IMR-90 (cell line): ENCODE data around the gene HSD17B11. TPM values are rescaled to one million over a fixed set of nuclear protein-coding genes. Genes with fewer than 3 reads are reported as not detected.

ENCODE experiments used
- ATAC-seq: fragments of 200-7000 bp; cut with Tn5 transposase; 2 replicates; pipeline ENCODE4 v1.9.1; 2020; ENCODE audit warnings: low read depth, mild to moderate bottlenecking, moderate library complexity
- BruUV-seq: library from RNA; stranded (reverse); fragments of 400-500 nt; replicated peaks from 2 replicates; lab custom pipeline; 2021; lab: Mats Ljungman, UMichigan
- CTCF ChIA-PET: fragments of 300-600 bp; formaldehyde crosslinking; extraction: SDS; loops from one replicate; lab custom pipeline; 2021; ENCODE audit warnings: antibody characterized with exemption; lab: Yijun Ruan, JAX
- POLR2A ChIA-PET: fragments of 300-600 bp; sonication (Branson Sonifier 250); formaldehyde crosslinking; loops from one replicate; lab custom pipeline; 2022; ENCODE audit warnings: antibody characterized with exemption; ENCODE audit not compliant: unreplicated experiment; lab: Charles Lee
- DNase-seq: peaks from one replicate; pipeline ENCODE4 v3.0.0; 2013
- H2AFZ ChIP-seq: replicated peaks from 2 replicates; pipeline ENCODE3; 2013; ENCODE audit warnings: low read length, mild to moderate bottlenecking; ENCODE audit not compliant: poor library complexity
- H2AK5ac ChIP-seq: 2 replicates; pipeline ENCODE4 v1.6.1; 2013; ENCODE audit warnings: low read depth, low read length, inconsistent platforms
- H2AK9ac ChIP-seq: replicated peaks from 2 replicates; pipeline ENCODE3; 2013; ENCODE audit warnings: mild to moderate bottlenecking, low read depth, low read length, moderate library complexity; ENCODE audit not compliant: poor library complexity
- H2BK120ac ChIP-seq: 2 replicates; pipeline ENCODE4 v1.6.1; 2013; ENCODE audit warnings: low read depth, low read length, inconsistent platforms
- H2BK15ac ChIP-seq: 3 replicates; pipeline ENCODE4 v1.6.1; 2013; ENCODE audit warnings: low read depth, low read length, inconsistent platforms
- H2BK20ac ChIP-seq: 2 replicates; pipeline ENCODE4 v1.6.1; 2013; ENCODE audit warnings: low read depth, mild to moderate bottlenecking, inconsistent platforms, low read length, moderate library complexity
- H2BK5ac ChIP-seq: 2 replicates; pipeline ENCODE4 v1.6.1; 2013; ENCODE audit warnings: mild to moderate bottlenecking, low read depth, low read length, inconsistent platforms; ENCODE audit not compliant: poor library complexity, severe bottlenecking
- H3K14ac ChIP-seq: replicated peaks from 2 replicates; pipeline ENCODE4 v1.6.1; 2013; ENCODE audit warnings: low read depth, low read length, inconsistent platforms
- H3K18ac ChIP-seq: 2 replicates; pipeline ENCODE4 v1.6.1; 2013; ENCODE audit warnings: low read depth, low read length, control low read depth
- H3K23ac ChIP-seq: 2 replicates; pipeline ENCODE4 v1.6.1; 2013; ENCODE audit warnings: low read depth, low read length, inconsistent platforms
- H3K27ac ChIP-seq: 2 replicates; pipeline ENCODE4 v1.5.1; 2013; ENCODE audit warnings: mild to moderate bottlenecking, control low read depth, low read length; ENCODE audit not compliant: insufficient read depth
- H3K27me3 ChIP-seq: 2 replicates; pipeline ENCODE4 v1.6.1; 2013; ENCODE audit warnings: low read length; ENCODE audit not compliant: control insufficient read depth, insufficient read depth
- H3K36me3 ChIP-seq: 2 replicates; pipeline ENCODE4 v1.6.1; 2013; ENCODE audit warnings: low read length, mixed read lengths; ENCODE audit not compliant: control insufficient read depth, insufficient read depth
- H3K4ac ChIP-seq: 2 replicates; pipeline ENCODE4 v1.6.1; 2013; ENCODE audit warnings: low read depth, low read length, inconsistent platforms
- H3K4me1 ChIP-seq: 2 replicates; pipeline ENCODE4 v1.6.1; 2013; ENCODE audit warnings: low read length, mixed read lengths; ENCODE audit not compliant: control insufficient read depth, insufficient read depth
- H3K4me2 ChIP-seq: 2 replicates; pipeline ENCODE4 v1.6.1; 2013; ENCODE audit warnings: low read depth, mild to moderate bottlenecking, control low read depth, low read length, moderate library complexity
- H3K4me3 ChIP-seq: 2 replicates; pipeline ENCODE4 v1.5.1; 2013; ENCODE audit warnings: low read depth, mild to moderate bottlenecking, control low read depth, low read length, moderate library complexity; ENCODE audit not compliant: insufficient read depth
- H3K56ac ChIP-seq: 2 replicates; pipeline ENCODE4 v1.6.1; 2013; ENCODE audit warnings: low read length, inconsistent platforms; ENCODE audit not compliant: insufficient read depth; ENCODE audit errors: extremely low read depth
- H3K79me1 ChIP-seq, 2 experiments: 2 replicates each; pipeline ENCODE4 v1.6.1; 2013; ENCODE audit warnings: low read length in 2 of 2, inconsistent platforms in 1 of 2, low read depth in 1 of 2
- H3K9ac ChIP-seq: 2 replicates; pipeline ENCODE4 v1.6.1; 2013; ENCODE audit warnings: low read depth, low read length, control low read depth
- H3K9me1 ChIP-seq: 2 replicates; pipeline ENCODE4 v1.6.1; 2013; ENCODE audit warnings: low read length, inconsistent platforms; ENCODE audit not compliant: insufficient read depth
- H3K9me3 ChIP-seq: 2 replicates; pipeline ENCODE4 v1.6.1; 2013; ENCODE audit warnings: low read length; ENCODE audit not compliant: control insufficient read depth, insufficient read depth
- H4K20me1 ChIP-seq: 2 replicates; pipeline ENCODE4 v1.6.1; 2013; ENCODE audit warnings: low read length, inconsistent platforms; ENCODE audit not compliant: insufficient read depth
- H4K5ac ChIP-seq: 2 replicates; pipeline ENCODE4 v1.6.1; 2013; ENCODE audit warnings: mild to moderate bottlenecking, low read depth, low read length, control low read depth
- H4K8ac ChIP-seq, 2 experiments: 2 replicates each; pipeline ENCODE4 v1.6.1; 2013; ENCODE audit warnings: low read depth in 2 of 2, low read length in 2 of 2, control low read depth in 1 of 2, inconsistent platforms in 1 of 2
- H4K91ac ChIP-seq: 2 replicates; pipeline ENCODE4 v1.6.1; 2013; ENCODE audit warnings: low read depth, low read length, inconsistent platforms; ENCODE audit not compliant: insufficient read depth
- BHLHE40 ChIP-seq: fragments of 150-350 bp; IDR thresholded peaks from 2 replicates; pipeline ENCODE4 v1.6.1; 2016; ENCODE audit warnings: mild to moderate bottlenecking, low read depth, low read length
- CEBPB ChIP-seq: IDR thresholded peaks from 2 replicates; pipeline ENCODE4 v1.6.1; 2012; ENCODE audit warnings: low read depth, low read length, improper control_type of control experiment
- CHD1 ChIP-seq: IDR thresholded peaks from 2 replicates; pipeline ENCODE4 v1.6.1; 2012; ENCODE audit warnings: low read depth, low read length, improper control_type of control experiment
- ELK1 ChIP-seq: fragments of 150-350 bp; IDR thresholded peaks from 2 replicates; pipeline ENCODE4 v1.6.1; 2016; ENCODE audit warnings: low read depth, mild to moderate bottlenecking, low read length, moderate library complexity, borderline replicate concordance
- FOS ChIP-seq: fragments of 150-350 bp; IDR thresholded peaks from 2 replicates; pipeline ENCODE4 v1.6.1; 2016; ENCODE audit warnings: low read depth, low read length
- MAFK ChIP-seq: IDR thresholded peaks from 2 replicates; pipeline ENCODE4 v1.6.1; 2012; ENCODE audit warnings: low read depth, low read length, improper control_type of control experiment
- MAZ ChIP-seq: IDR thresholded peaks from 2 replicates; pipeline ENCODE4 v1.6.1; 2012; ENCODE audit warnings: low read depth, mild to moderate bottlenecking, low read length, improper control_type of control experiment, moderate library complexity, borderline replicate concordance
- MXI1 ChIP-seq: IDR thresholded peaks from 2 replicates; pipeline ENCODE4 v1.6.1; 2012; ENCODE audit warnings: low read depth, mild to moderate bottlenecking, low read length, moderate library complexity, borderline replicate concordance
- NFE2L2 ChIP-seq: fragments of 150-350 bp; IDR thresholded peaks from 2 replicates; pipeline ENCODE4 v1.6.1; 2016; ENCODE audit warnings: low read depth, mild to moderate bottlenecking, low read length
- POLR2A ChIP-seq: IDR thresholded peaks from 2 replicates; pipeline ENCODE4 v1.6.1; 2012; ENCODE audit warnings: mild to moderate bottlenecking, low read depth, low read length
- RAD21 ChIP-seq: IDR thresholded peaks from 2 replicates; pipeline ENCODE4 v1.6.1; 2012; ENCODE audit warnings: low read length, improper control_type of control experiment
- RCOR1 ChIP-seq: IDR thresholded peaks from 2 replicates; pipeline ENCODE4 v1.6.1; 2012; ENCODE audit warnings: mild to moderate bottlenecking, low read length, improper control_type of control experiment; ENCODE audit not compliant: insufficient replicate concordance
- RFX5 ChIP-seq: IDR thresholded peaks from 2 replicates; pipeline ENCODE4 v1.8.0; 2012; ENCODE audit warnings: low read depth, mild to moderate bottlenecking, low read length, moderate library complexity
- SMC3 ChIP-seq: fragments of 150-350 bp; IDR thresholded peaks from 2 replicates; pipeline ENCODE4 v1.6.1; 2016; ENCODE audit warnings: low read depth, mild to moderate bottlenecking, antibody characterized with exemption, low read length, moderate library complexity
- WGBS, 2 experiments: methylation state at CpG; one replicate each; pipeline versions ENCODE4 v1.1.5 to v1.1.7; 2013; ENCODE audit warnings: missing lambda C conversion rate in 2 of 2; ENCODE audit not compliant: insufficient read length in 1 of 2; ENCODE audit errors: extremely low coverage in 2 of 2; 5-methylcytosine and 5-hydroxymethylcytosine counted together
- dilution Hi-C: fragments of 300-500 bp; cut with HindIII; formaldehyde crosslinking; loops from one replicate; pipeline ENCODE4 v1.14.3; 2018; ENCODE audit warnings: low sequenced_read_pairs; ENCODE audit not compliant: unreplicated experiment
- in situ Hi-C: fragments of 300-500 bp; cut with MboI; formaldehyde crosslinking; loops from 3 replicates; pipeline ENCODE4 v1.14.3; 2019; ENCODE audit warnings: low sequenced_read_pairs, inconsistent platforms, mixed read lengths
- intact Hi-C: fragments of 100-400 bp; cut with micrococcal nuclease; formaldehyde crosslinking; loops from 2 replicates; pipeline ENCODE4 v1.10.0; 2022
- polyA plus RNA-seq, 3 experiments: library from polyadenylated mRNA; depleted of rRNA; stranded (reverse); fragments of >200 nt; gene quantifications; 2 replicates each; pipeline ENCODE4 v1.2.3, GENCODE V29; 2012; ENCODE audit warnings: low replicate concordance in 1 of 3
- total RNA-seq: library from RNA; depleted of rRNA; stranded (reverse); fragments of >200 nt; gene quantifications from 2 replicates; pipeline ENCODE4 v1.2.3, GENCODE V29; 2012
- TF ChIP-seq, protein P1 (sequence below): fragments of 150-350 bp; IDR thresholded peaks from 2 replicates; pipeline ENCODE4 v1.6.1; 2017; ENCODE audit warnings: mild to moderate bottlenecking, antibody characterized with exemption, low read length, low read depth
- TF ChIP-seq, protein P2 (sequence below): conservative IDR thresholded peaks from 2 replicates; pipeline ENCODE4 v1.5.1; 2012; ENCODE audit warnings: mild to moderate bottlenecking, low read depth, low read length, improper control_type of control experiment

The HSD17B11 gene
- total and polyA plus RNA-seq, 2 of the 4 experiments (the other 2 are of a cell fraction): 11.3 to 12.0 TPM

- Histone ChIP-seq H3K23ac (no peak overlapping the region), H3K27me3 (no peaks in the 10 kb centered on the region), H2BK20ac (no peak overlapping the region), H3K79me1 (peaks cover 12 to 41% of the 10 kb centered on the region in 2 experiments; a peak in 2 of 4 replicates), H3K4me3 (no peak overlapping the region), H3K27ac (no peak overlapping the region), H3K36me3 (peaks cover 4% of the 10 kb centered on the region; the same call in 1 of the 2 replicates), H3K14ac (no peak overlapping the region), H3K4me2 (no peak overlapping the region; the same call in 1 of the 2 replicates), H4K20me1 (no peaks in the 10 kb centered on the region), H3K9me3 (peaks cover 2% of the 10 kb centered on the region; the same call in 1 of the 2 replicates), H2BK5ac (no peak overlapping the region), H2BK15ac (no peak overlapping the region), H2AK9ac (no peak overlapping the region), H3K9me1 (no peaks in the 10 kb centered on the region), H3K4me1 (0 out of 2 replicates have a peak, but pooled peaks cover 2% of the 10 kb centered on the region), H3K9ac (no peak overlapping the region), H4K8ac (no peak overlapping the region), H4K91ac (no peak overlapping the region), H4K5ac (no peak overlapping the region), H3K18ac (no peak overlapping the region), H2AK5ac (no peak overlapping the region), H3K4ac (no peak overlapping the region), H2AFZ (no peak overlapping the region), H3K56ac (no peak overlapping the region), H2BK120ac (no peak overlapping the region)
- DNase-seq: no peak
- BruUV-seq: no TSS peak
- in situ Hi-C loops (no loop called here), dilution Hi-C loops (no loop called here), intact Hi-C loops (no loop called here)
- no CpG with 5 or more reads among the region's 3 CpGs for WGBS, 2 experiments
- ChIA-PET CTCF (no interaction called here), POLR2A (no interaction called here)
- ATAC-seq: no peak
- no peak for TF ChIP-seq MAZ
- TF ChIP-seq RFX5: no peak
- TF ChIP-seq CHD1: no peak
- TF ChIP-seq, protein P1, sequence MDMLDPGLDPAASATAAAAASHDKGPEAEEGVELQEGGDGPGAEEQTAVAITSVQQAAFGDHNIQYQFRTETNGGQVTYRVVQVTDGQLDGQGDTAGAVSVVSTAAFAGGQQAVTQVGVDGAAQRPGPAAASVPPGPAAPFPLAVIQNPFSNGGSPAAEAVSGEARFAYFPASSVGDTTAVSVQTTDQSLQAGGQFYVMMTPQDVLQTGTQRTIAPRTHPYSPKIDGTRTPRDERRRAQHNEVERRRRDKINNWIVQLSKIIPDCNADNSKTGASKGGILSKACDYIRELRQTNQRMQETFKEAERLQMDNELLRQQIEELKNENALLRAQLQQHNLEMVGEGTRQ: no peak
- no peak for TF ChIP-seq RCOR1
- no peak for TF ChIP-seq POLR2A
- no peak for TF ChIP-seq RAD21
- no peak for TF ChIP-seq FOS
- no peak for TF ChIP-seq MXI1
- TF ChIP-seq SMC3: no peak
- no peak for TF ChIP-seq NFE2L2
- no peak for TF ChIP-seq CEBPB
- no peak for TF ChIP-seq MAFK
- TF ChIP-seq BHLHE40: no peak
- no peak for TF ChIP-seq ELK1
- TF ChIP-seq, protein P2, sequence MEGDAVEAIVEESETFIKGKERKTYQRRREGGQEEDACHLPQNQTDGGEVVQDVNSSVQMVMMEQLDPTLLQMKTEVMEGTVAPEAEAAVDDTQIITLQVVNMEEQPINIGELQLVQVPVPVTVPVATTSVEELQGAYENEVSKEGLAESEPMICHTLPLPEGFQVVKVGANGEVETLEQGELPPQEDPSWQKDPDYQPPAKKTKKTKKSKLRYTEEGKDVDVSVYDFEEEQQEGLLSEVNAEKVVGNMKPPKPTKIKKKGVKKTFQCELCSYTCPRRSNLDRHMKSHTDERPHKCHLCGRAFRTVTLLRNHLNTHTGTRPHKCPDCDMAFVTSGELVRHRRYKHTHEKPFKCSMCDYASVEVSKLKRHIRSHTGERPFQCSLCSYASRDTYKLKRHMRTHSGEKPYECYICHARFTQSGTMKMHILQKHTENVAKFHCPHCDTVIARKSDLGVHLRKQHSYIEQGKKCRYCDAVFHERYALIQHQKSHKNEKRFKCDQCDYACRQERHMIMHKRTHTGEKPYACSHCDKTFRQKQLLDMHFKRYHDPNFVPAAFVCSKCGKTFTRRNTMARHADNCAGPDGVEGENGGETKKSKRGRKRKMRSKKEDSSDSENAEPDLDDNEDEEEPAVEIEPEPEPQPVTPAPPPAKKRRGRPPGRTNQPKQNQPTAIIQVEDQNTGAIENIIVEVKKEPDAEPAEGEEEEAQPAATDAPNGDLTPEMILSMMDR: no peak
Measured at GRCh38 chr4:87388901-87389300, 2.1 kb downstream of the HSD17B11 start.
